HEK293 (cell line): Measurements from ENCODE around the gene TMEM167B.
A peak's percentile ranks its signal among the peaks of the same experiment; 100 is the strongest.

Experiments
- FEZF1 ChIP-seq: fragments of 450-650 bp; formaldehyde crosslinking; IDR thresholded peaks from 2 replicates; pipeline ENCODE4 v1.5.1; 2016; ENCODE audit warnings: missing biosample characterization, missing genetic modification characterization
- GFI1B ChIP-seq: fragments of 450-650 bp; formaldehyde crosslinking; IDR thresholded peaks from 2 replicates; pipeline ENCODE4 v1.5.1; 2016; ENCODE audit warnings: missing biosample characterization, missing genetic modification characterization
- KLF8 ChIP-seq: fragments of 450-650 bp; formaldehyde crosslinking; IDR thresholded peaks from 2 replicates; pipeline ENCODE4 v1.5.1; 2016; ENCODE audit warnings: missing biosample characterization, missing genetic modification characterization
- RBAK ChIP-seq: fragments of 450-650 bp; formaldehyde crosslinking; IDR thresholded peaks from 2 replicates; pipeline ENCODE4 v1.5.1; 2016; ENCODE audit warnings: missing biosample characterization, missing genetic modification characterization
- SCRT1 ChIP-seq: fragments of 450-650 bp; formaldehyde crosslinking; IDR thresholded peaks from 2 replicates; pipeline ENCODE4 v1.5.1; 2016; ENCODE audit warnings: missing biosample characterization, missing genetic modification characterization, borderline replicate concordance
- ZIC2 ChIP-seq: fragments of 450-650 bp; formaldehyde crosslinking; IDR thresholded peaks from 2 replicates; pipeline ENCODE4 v1.5.1; 2016; ENCODE audit warnings: missing biosample characterization, missing genetic modification characterization
- ZNF157 ChIP-seq: fragments of 450-650 bp; formaldehyde crosslinking; IDR thresholded peaks from 2 replicates; pipeline ENCODE4 v1.5.1; 2016; ENCODE audit warnings: missing biosample characterization, missing genetic modification characterization
- ZNF23 ChIP-seq: fragments of 450-650 bp; formaldehyde crosslinking; IDR thresholded peaks from 2 replicates; pipeline ENCODE4 v1.5.1; 2016; ENCODE audit warnings: missing biosample characterization, missing genetic modification characterization, borderline replicate concordance
- ZNF239 ChIP-seq: fragments of 450-650 bp; formaldehyde crosslinking; IDR thresholded peaks from 2 replicates; pipeline ENCODE4 v1.5.1; 2016; ENCODE audit warnings: missing biosample characterization, missing genetic modification characterization
- ZNF302 ChIP-seq: fragments of 450-650 bp; formaldehyde crosslinking; IDR thresholded peaks from 2 replicates; pipeline ENCODE4 v1.5.1; 2016; ENCODE audit warnings: missing biosample characterization, missing genetic modification characterization, low read depth
- ZNF596 ChIP-seq: fragments of 450-650 bp; IDR thresholded peaks from 2 replicates; pipeline ENCODE4 v1.5.0; 2018; ENCODE audit warnings: missing biosample characterization, mild to moderate bottlenecking, missing genetic modification characterization, moderate library complexity
- ZNF621 ChIP-seq: fragments of 450-650 bp; formaldehyde crosslinking; IDR thresholded peaks from 2 replicates; pipeline ENCODE4 v1.5.1; 2017; ENCODE audit warnings: missing biosample characterization, missing genetic modification characterization
- TF ChIP-seq, protein P1 (sequence below): fragments of 450-650 bp; formaldehyde crosslinking; IDR thresholded peaks from 2 replicates; pipeline ENCODE4 v1.5.0; 2017; ENCODE audit warnings: missing biosample characterization, missing genetic modification characterization, borderline replicate concordance
- TF ChIP-seq, protein P2 (sequence below): fragments of 450-650 bp; formaldehyde crosslinking; IDR thresholded peaks from 2 replicates; pipeline ENCODE4 v1.5.1; 2016; ENCODE audit warnings: missing biosample characterization, missing genetic modification characterization
- TF ChIP-seq, protein P3 (sequence below): fragments of 450-650 bp; formaldehyde crosslinking; IDR thresholded peaks from 2 replicates; pipeline ENCODE4 v1.5.1; 2016; ENCODE audit warnings: missing biosample characterization, missing genetic modification characterization
- TF ChIP-seq, protein P4 (sequence below): fragments of 450-650 bp; formaldehyde crosslinking; IDR thresholded peaks from 2 replicates; pipeline ENCODE4 v1.5.1; 2017; ENCODE audit warnings: missing biosample characterization, missing genetic modification characterization
- TF ChIP-seq, protein P5 (sequence below): fragments of 450-650 bp; formaldehyde crosslinking; IDR thresholded peaks from 2 replicates; pipeline ENCODE4 v1.5.1; 2016; ENCODE audit warnings: missing biosample characterization, missing genetic modification characterization, low read depth
- TF ChIP-seq, protein P6 (sequence below): fragments of 450-650 bp; formaldehyde crosslinking; IDR thresholded peaks from 2 replicates; pipeline ENCODE4 v1.5.1; 2016; ENCODE audit warnings: missing biosample characterization, missing genetic modification characterization
- TF ChIP-seq, protein P7 (sequence below): fragments of 450-650 bp; formaldehyde crosslinking; IDR thresholded peaks from 2 replicates; pipeline ENCODE4 v1.5.1; 2016; ENCODE audit warnings: missing biosample characterization, missing genetic modification characterization
- TF ChIP-seq, protein P8 (sequence below): fragments of 450-650 bp; formaldehyde crosslinking; IDR thresholded peaks from 2 replicates; pipeline ENCODE4 v1.5.1; 2017; ENCODE audit warnings: missing biosample characterization, missing genetic modification characterization

The TMEM167B gene

DNA sequence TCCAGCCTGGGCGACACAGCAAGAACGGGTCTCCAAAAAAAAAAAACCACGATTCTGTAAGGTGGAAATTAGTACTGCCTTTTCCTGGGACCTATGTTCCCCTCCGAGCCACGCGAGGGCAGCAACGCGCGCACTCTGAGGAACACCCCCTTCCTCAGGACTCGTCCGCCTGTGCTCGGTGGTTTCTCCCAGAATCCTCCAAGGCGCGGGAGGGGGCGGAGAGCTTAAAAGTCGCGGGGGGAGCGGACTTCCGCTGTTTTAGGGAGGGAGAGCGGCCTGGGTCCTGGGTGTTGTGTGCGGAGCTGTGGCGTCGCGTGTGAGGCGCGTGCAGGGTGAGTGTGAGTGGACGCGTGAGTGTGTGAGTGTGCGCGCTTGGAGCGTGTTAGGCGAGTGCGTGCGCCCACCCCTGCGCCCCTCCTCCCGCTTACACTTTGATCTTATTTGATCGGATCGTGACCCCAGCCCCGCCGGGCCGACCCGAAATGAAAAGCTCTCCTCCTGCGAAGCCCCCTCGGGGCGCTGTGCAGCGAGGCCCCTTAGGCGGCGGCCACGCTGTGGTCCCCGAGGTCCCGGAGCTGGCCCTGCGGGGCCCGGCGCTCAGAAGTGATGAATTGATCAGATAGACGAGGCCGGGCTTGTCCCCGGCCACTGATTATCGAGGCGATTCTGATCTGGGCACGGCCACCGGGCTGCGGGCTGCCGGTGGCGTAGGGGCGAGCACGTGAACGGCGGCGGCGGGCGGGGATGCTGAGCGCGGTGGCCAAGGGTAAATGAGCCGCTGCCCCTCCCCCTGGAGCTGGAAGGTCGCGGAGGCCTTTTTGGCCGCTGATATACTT, 9.6 kb downstream of the TMEM167B start (continued):
- TF ChIP-seq, protein P1, sequence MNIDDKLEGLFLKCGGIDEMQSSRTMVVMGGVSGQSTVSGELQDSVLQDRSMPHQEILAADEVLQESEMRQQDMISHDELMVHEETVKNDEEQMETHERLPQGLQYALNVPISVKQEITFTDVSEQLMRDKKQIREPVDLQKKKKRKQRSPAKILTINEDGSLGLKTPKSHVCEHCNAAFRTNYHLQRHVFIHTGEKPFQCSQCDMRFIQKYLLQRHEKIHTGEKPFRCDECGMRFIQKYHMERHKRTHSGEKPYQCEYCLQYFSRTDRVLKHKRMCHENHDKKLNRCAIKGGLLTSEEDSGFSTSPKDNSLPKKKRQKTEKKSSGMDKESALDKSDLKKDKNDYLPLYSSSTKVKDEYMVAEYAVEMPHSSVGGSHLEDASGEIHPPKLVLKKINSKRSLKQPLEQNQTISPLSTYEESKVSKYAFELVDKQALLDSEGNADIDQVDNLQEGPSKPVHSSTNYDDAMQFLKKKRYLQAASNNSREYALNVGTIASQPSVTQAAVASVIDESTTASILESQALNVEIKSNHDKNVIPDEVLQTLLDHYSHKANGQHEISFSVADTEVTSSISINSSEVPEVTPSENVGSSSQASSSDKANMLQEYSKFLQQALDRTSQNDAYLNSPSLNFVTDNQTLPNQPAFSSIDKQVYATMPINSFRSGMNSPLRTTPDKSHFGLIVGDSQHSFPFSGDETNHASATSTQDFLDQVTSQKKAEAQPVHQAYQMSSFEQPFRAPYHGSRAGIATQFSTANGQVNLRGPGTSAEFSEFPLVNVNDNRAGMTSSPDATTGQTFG (tag by site-specific recombination) = 0 out of 2 replicates have a peak, but pooled peaks have one; percentile 26
- peak; percentile 95 for TF ChIP-seq KLF8 (tag by site-specific recombination)
- TF ChIP-seq, protein P2, sequence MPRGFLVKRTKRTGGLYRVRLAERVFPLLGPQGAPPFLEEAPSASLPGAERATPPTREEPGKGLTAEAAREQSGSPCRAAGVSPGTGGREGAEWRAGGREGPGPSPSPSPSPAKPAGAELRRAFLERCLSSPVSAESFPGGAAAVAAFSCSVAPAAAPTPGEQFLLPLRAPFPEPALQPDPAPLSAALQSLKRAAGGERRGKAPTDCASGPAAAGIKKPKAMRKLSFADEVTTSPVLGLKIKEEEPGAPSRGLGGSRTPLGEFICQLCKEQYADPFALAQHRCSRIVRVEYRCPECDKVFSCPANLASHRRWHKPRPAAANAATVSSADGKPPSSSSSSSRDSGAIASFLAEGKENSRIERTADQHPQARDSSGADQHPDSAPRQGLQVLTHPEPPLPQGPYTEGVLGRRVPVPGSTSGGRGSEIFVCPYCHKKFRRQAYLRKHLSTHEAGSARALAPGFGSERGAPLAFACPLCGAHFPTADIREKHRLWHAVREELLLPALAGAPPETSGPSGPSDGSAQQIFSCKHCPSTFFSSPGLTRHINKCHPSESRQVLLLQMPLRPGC = peak; percentile 91; the same call in 1 of the 2 replicates
- TF ChIP-seq FEZF1 (tag by site-specific recombination) = no peak; the same call in 1 of the 2 replicates
- TF ChIP-seq, protein P3, sequence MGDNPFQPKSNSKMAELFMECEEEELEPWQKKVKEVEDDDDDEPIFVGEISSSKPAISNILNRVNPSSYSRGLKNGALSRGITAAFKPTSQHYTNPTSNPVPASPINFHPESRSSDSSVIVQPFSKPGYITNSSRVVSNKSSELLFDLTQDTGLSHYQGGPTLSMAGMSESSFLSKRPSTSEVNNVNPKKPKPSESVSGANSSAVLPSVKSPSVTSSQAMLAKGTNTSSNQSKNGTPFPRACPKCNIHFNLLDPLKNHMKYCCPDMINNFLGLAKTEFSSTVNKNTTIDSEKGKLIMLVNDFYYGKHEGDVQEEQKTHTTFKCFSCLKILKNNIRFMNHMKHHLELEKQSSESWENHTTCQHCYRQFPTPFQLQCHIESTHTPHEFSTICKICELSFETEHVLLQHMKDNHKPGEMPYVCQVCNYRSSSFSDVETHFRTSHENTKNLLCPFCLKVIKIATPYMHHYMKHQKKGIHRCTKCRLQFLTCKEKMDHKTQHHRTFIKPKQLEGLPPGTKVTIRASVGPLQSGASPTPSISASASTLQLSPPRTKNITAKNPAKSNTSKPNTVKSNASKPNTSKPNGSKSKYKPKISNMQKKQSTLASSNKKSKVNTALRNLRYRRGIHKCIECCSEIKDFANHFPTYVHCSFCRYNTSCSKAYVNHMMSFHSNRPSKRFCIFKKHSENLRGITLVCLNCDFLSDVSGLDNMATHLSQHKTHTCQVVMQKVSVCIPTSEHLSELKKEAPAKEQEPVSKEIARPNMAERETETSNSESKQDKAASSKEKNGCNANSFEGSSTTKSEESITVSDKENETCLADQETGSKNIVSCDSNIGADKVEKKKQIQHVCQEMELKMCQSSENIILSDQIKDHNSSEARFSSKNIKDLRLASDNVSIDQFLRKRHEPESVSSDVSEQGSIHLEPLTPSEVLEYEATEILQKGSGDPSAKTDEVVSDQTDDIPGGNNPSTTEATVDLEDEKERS (tag by site-specific recombination) = 0 out of 2 replicates have a peak, but pooled peaks have one; percentile 68
- peak; percentile 67; the same call in 1 of the 2 replicates for TF ChIP-seq GFI1B (tag by site-specific recombination)
- TF ChIP-seq ZNF302 (tag by site-specific recombination) = 0 out of 2 replicates have a peak, but pooled peaks have one; percentile 50
- TF ChIP-seq, protein P4, sequence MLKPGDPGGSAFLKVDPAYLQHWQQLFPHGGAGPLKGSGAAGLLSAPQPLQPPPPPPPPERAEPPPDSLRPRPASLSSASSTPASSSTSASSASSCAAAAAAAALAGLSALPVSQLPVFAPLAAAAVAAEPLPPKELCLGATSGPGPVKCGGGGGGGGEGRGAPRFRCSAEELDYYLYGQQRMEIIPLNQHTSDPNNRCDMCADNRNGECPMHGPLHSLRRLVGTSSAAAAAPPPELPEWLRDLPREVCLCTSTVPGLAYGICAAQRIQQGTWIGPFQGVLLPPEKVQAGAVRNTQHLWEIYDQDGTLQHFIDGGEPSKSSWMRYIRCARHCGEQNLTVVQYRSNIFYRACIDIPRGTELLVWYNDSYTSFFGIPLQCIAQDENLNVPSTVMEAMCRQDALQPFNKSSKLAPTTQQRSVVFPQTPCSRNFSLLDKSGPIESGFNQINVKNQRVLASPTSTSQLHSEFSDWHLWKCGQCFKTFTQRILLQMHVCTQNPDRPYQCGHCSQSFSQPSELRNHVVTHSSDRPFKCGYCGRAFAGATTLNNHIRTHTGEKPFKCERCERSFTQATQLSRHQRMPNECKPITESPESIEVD (tag by site-specific recombination) = no peak
- TF ChIP-seq, protein P5, sequence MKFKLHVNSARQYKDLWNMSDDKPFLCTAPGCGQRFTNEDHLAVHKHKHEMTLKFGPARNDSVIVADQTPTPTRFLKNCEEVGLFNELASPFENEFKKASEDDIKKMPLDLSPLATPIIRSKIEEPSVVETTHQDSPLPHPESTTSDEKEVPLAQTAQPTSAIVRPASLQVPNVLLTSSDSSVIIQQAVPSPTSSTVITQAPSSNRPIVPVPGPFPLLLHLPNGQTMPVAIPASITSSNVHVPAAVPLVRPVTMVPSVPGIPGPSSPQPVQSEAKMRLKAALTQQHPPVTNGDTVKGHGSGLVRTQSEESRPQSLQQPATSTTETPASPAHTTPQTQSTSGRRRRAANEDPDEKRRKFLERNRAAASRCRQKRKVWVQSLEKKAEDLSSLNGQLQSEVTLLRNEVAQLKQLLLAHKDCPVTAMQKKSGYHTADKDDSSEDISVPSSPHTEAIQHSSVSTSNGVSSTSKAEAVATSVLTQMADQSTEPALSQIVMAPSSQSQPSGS = no peak
- TF ChIP-seq, protein P6, sequence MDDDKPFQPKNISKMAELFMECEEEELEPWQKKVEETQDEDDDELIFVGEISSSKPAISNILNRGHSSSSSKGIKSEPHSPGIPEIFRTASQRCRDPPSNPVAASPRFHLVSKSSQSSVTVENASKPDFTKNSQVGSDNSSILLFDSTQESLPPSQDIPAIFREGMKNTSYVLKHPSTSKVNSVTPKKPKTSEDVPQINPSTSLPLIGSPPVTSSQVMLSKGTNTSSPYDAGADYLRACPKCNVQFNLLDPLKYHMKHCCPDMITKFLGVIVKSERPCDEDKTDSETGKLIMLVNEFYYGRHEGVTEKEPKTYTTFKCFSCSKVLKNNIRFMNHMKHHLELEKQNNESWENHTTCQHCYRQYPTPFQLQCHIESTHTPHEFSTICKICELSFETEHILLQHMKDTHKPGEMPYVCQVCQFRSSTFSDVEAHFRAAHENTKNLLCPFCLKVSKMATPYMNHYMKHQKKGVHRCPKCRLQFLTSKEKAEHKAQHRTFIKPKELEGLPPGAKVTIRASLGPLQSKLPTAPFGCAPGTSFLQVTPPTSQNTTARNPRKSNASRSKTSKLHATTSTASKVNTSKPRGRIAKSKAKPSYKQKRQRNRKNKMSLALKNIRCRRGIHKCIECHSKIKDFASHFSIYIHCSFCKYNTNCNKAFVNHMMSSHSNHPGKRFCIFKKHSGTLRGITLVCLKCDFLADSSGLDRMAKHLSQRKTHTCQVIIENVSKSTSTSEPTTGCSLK (tag by site-specific recombination) = no peak
- TF ChIP-seq, protein P7, sequence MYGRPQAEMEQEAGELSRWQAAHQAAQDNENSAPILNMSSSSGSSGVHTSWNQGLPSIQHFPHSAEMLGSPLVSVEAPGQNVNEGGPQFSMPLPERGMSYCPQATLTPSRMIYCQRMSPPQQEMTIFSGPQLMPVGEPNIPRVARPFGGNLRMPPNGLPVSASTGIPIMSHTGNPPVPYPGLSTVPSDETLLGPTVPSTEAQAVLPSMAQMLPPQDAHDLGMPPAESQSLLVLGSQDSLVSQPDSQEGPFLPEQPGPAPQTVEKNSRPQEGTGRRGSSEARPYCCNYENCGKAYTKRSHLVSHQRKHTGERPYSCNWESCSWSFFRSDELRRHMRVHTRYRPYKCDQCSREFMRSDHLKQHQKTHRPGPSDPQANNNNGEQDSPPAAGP (tag by site-specific recombination) = peak; percentile 98
- TF ChIP-seq SCRT1 = no peak
- 0 out of 2 replicates have a peak, but pooled peaks have one; percentile 72 for TF ChIP-seq ZNF239 (tag by site-specific recombination)
- TF ChIP-seq, protein P8, sequence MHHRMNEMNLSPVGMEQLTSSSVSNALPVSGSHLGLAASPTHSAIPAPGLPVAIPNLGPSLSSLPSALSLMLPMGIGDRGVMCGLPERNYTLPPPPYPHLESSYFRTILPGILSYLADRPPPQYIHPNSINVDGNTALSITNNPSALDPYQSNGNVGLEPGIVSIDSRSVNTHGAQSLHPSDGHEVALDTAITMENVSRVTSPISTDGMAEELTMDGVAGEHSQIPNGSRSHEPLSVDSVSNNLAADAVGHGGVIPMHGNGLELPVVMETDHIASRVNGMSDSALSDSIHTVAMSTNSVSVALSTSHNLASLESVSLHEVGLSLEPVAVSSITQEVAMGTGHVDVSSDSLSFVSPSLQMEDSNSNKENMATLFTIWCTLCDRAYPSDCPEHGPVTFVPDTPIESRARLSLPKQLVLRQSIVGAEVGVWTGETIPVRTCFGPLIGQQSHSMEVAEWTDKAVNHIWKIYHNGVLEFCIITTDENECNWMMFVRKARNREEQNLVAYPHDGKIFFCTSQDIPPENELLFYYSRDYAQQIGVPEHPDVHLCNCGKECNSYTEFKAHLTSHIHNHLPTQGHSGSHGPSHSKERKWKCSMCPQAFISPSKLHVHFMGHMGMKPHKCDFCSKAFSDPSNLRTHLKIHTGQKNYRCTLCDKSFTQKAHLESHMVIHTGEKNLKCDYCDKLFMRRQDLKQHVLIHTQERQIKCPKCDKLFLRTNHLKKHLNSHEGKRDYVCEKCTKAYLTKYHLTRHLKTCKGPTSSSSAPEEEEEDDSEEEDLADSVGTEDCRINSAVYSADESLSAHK (tag by site-specific recombination) = peak; percentile 80
- TF ChIP-seq ZIC2 = peak; percentile 84
- no peak for TF ChIP-seq ZNF23 (tag by site-specific recombination)
- no peak for TF ChIP-seq ZNF596 (tag by site-specific recombination)
- no peak for TF ChIP-seq RBAK
- TF ChIP-seq ZNF157 (tag by site-specific recombination) = no peak
- TF ChIP-seq ZNF621 (tag by site-specific recombination) = no peak
